A673 (cell line): Measurements from ENCODE around the gene ZNF518B. TPM values are rescaled to one million over a fixed set of nuclear protein-coding genes. Genes with fewer than 3 reads are reported as not detected.

Source experiments
- BruUV-seq: library from RNA; stranded (reverse); fragments of 400-500 nt; replicated peaks from 2 replicates; lab custom pipeline; 2021; lab: Mats Ljungman, UMichigan
- CTCF ChIA-PET: fragments of 300-600 bp; sonication (Branson Sonifier 250); formaldehyde crosslinking; loops from one replicate; lab custom pipeline; 2022; ENCODE audit warnings: antibody characterized with exemption; lab: Charles Lee
- POLR2A ChIA-PET: fragments of 300-600 bp; sonication (Branson Sonifier 250); formaldehyde crosslinking; loops from one replicate; lab custom pipeline; 2022; ENCODE audit warnings: antibody characterized with exemption; ENCODE audit not compliant: low non-redundant PET; lab: Charles Lee
- DNase-seq: peaks from one replicate; pipeline ENCODE4 v3.0.0-alpha.2; 2015; ENCODE audit warnings: low spot score
- H3K27ac ChIP-seq: fragments of 200-600 bp; sonication (generic); 2 replicates; pipeline ENCODE4 v1.5.1; 2016; ENCODE audit warnings: mixed run types, low read depth, mild to moderate bottlenecking, mixed read lengths, antibody characterized with exemption, low read length; ENCODE audit not compliant: poor library complexity, severe bottlenecking
- H3K27me3 ChIP-seq: fragments of 200-600 bp; sonication (generic); replicated peaks from 2 replicates; pipeline ENCODE4 v1.6.1; 2017; ENCODE audit warnings: mixed run types, low read depth, mild to moderate bottlenecking, mixed read lengths, antibody characterized with exemption, low read length; ENCODE audit not compliant: insufficient read depth, poor library complexity
- H3K36me3 ChIP-seq: fragments of 200-600 bp; sonication (generic); 2 replicates; pipeline ENCODE4 v1.6.1; 2016; ENCODE audit warnings: mixed run types, mild to moderate bottlenecking, mixed read lengths, antibody characterized with exemption, low read length; ENCODE audit not compliant: insufficient read depth, poor library complexity, severe bottlenecking
- H3K4me1 ChIP-seq: fragments of 200-600 bp; sonication (generic); 2 replicates; pipeline ENCODE4 v1.6.1; 2017; ENCODE audit warnings: mixed run types, mild to moderate bottlenecking, mixed read lengths, antibody characterized with exemption, low read length; ENCODE audit not compliant: insufficient read depth, poor library complexity, severe bottlenecking
- H3K4me3 ChIP-seq: fragments of 200-600 bp; sonication (generic); 2 replicates; pipeline ENCODE4 v1.5.1; 2016; ENCODE audit warnings: low read depth, mixed run types, mild to moderate bottlenecking, mixed read lengths, low read length; ENCODE audit not compliant: poor library complexity, severe bottlenecking
- H3K9me3 ChIP-seq: fragments of 200-600 bp; sonication (generic); 2 replicates; pipeline ENCODE4 v1.6.1; 2016; ENCODE audit warnings: mixed run types, low read depth, mild to moderate bottlenecking, mixed read lengths, antibody characterized with exemption, low read length; ENCODE audit not compliant: poor library complexity, severe bottlenecking
- EZH2 ChIP-seq: fragments of 200-600 bp; sonication (generic); IDR thresholded peaks from 2 replicates; pipeline ENCODE4 v1.6.1; 2017; ENCODE audit warnings: borderline replicate concordance, low read depth, mild to moderate bottlenecking, mixed read lengths, antibody characterized with exemption, low read length; ENCODE audit not compliant: poor library complexity, severe bottlenecking
- intact Hi-C: fragments of 100-400 bp; cut with micrococcal nuclease; formaldehyde crosslinking; loops from one replicate; pipeline ENCODE4 v1.10.0; 2022; ENCODE audit not compliant: unreplicated experiment
- total RNA-seq: library from RNA; stranded (reverse); gene quantifications from 2 replicates; pipeline ENCODE4 v1.2.3, GENCODE V29; 2021
- TF ChIP-seq, protein P1 (sequence below): fragments of 300-800, 200-600 bp; sonication (generic); conservative IDR thresholded peaks from 2 replicates; pipeline ENCODE4 v1.5.1; 2017; ENCODE audit warnings: low read depth, mild to moderate bottlenecking, antibody characterized with exemption, low read length, moderate library complexity, mixed read lengths

Gene ZNF518B
- total RNA-seq, 1 experiment from 2014 or later: not detected

DNA sequence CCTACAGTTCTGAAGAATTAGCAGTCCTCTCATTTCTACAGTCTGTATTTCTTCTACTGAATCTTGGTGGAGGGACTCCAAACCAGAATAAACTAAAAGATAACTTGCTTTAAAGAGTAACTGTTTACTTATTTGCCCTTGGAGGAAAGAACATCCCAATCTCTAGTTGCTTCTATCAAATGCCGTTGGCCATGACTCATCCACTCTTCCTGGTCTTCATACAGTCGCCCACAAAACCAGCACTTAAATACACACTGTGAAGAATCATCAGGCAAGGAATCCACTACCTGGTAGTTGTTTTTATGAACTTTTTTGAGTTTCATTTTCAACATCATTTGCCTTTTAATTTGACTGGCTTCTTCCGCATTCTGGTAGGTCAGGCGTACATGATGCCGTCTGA, 14.2 kb downstream of the ZNF518B start:
- intact Hi-C loops: no loop called here
- Histone ChIP-seq H3K4me1 (no peaks in the 10 kb centered on the region), H3K27me3 (no peaks in the 10 kb centered on the region), H3K4me3 (no peak overlapping the region), H3K9me3 (no peaks in the 10 kb centered on the region), H3K27ac (no peak overlapping the region), H3K36me3 (no peaks in the 10 kb centered on the region)
- ChIA-PET POLR2A (no interaction called here), CTCF (no interaction called here)
- no peak for DNase-seq
- BruUV-seq: no TSS peak
- TF ChIP-seq, protein P1, sequence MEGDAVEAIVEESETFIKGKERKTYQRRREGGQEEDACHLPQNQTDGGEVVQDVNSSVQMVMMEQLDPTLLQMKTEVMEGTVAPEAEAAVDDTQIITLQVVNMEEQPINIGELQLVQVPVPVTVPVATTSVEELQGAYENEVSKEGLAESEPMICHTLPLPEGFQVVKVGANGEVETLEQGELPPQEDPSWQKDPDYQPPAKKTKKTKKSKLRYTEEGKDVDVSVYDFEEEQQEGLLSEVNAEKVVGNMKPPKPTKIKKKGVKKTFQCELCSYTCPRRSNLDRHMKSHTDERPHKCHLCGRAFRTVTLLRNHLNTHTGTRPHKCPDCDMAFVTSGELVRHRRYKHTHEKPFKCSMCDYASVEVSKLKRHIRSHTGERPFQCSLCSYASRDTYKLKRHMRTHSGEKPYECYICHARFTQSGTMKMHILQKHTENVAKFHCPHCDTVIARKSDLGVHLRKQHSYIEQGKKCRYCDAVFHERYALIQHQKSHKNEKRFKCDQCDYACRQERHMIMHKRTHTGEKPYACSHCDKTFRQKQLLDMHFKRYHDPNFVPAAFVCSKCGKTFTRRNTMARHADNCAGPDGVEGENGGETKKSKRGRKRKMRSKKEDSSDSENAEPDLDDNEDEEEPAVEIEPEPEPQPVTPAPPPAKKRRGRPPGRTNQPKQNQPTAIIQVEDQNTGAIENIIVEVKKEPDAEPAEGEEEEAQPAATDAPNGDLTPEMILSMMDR: no peak
- TF ChIP-seq EZH2: no peak

DNA sequence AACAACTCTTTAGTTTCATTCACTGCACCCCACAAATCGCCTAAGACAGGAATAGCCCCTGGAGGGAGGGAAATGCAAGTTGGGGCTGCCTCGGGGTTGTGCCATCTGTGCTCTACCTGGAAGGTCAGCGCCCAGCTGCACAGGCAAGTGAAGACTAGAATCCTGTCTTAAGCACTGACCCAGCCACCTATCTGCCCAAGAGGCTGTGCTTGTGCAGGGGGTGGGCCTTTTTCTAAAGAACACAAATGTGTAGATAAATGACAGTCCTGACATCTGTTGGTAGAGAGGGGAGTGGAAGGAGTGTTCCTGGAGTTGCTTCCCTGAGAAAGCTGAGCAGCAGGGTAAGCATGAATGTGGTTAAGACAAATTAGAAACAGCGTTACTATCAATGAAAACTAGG, 15.7 kb downstream of the ZNF518B start:
- ChIA-PET CTCF (no interaction called here), POLR2A (no interaction called here)
- Histone ChIP-seq H3K27me3 (no peaks in the 10 kb centered on the region), H3K27ac (no peak overlapping the region), H3K4me3 (no peak overlapping the region), H3K36me3 (no peaks in the 10 kb centered on the region), H3K4me1 (no peaks in the 10 kb centered on the region), H3K9me3 (no peaks in the 10 kb centered on the region)
- no TSS peak for BruUV-seq
- no peak for DNase-seq
- TF ChIP-seq, protein P1: no peak
- intact Hi-C loops: no loop called here

DNA sequence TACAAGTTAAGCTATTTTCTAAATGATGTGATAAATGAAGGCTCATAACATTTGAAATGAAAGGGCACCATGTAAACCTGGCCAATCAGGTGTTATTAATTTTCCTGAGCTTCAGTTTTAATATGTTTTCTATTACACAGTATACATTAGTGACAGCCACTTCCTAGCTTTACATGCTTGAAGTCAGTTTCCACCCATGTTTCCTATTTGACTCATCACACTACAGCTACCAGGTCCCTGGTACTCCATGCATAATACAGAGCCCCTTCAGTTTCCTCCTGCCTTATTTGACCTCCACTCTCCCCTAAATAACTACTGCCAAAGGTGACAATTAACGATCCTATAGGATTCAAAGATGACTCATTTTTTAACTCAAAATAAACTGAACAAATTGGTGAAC, 18.3 kb downstream of the ZNF518B start:
- no TSS peak for BruUV-seq
- H3K27ac ChIP-seq: no peak overlapping the region
- no peaks in the 10 kb centered on the region for H3K4me1 ChIP-seq
- intact Hi-C loops: no loop called here
- H3K9me3 ChIP-seq: no peaks in the 10 kb centered on the region
- POLR2A ChIA-PET: no interaction called here
- H3K27me3 ChIP-seq: no peaks in the 10 kb centered on the region
- CTCF ChIA-PET: no interaction called here
- no peaks in the 10 kb centered on the region for H3K36me3 ChIP-seq
- DNase-seq: no peak
- H3K4me3 ChIP-seq: no peak overlapping the region
- TF ChIP-seq, protein P1: no peak
- TF ChIP-seq EZH2: no peak
